H9 (cell line): ENCODE measurements around the gene NPHP4. TPM values are rescaled to one million over a fixed set of nuclear protein-coding genes. Genes with fewer than 3 reads are reported as not detected.

Experiments used
- DNase-seq: peaks from one replicate; pipeline ENCODE4 v3.0.0-alpha.2; 2017
- H2AFZ ChIP-seq: one replicate; pipeline ENCODE4 v1.6.1; 2013; ENCODE audit warnings: mild to moderate bottlenecking, low read length, control low read depth, moderate library complexity
- H2AK5ac ChIP-seq: 2 replicates; pipeline ENCODE4 v1.6.1; 2013; ENCODE audit warnings: low read length, control low read depth, mixed read lengths; ENCODE audit not compliant: insufficient read length
- H2BK120ac ChIP-seq: one replicate; pipeline ENCODE4 v1.6.1; 2013; ENCODE audit warnings: low read depth, mild to moderate bottlenecking, low read length, control low read depth, inconsistent platforms; ENCODE audit not compliant: poor library complexity, severe bottlenecking
- H2BK12ac ChIP-seq: 2 replicates; pipeline ENCODE4 v1.6.1; 2013; ENCODE audit warnings: low read length, control low read depth, mixed read lengths, low read depth; ENCODE audit not compliant: insufficient read length
- H2BK15ac ChIP-seq: 2 replicates; pipeline ENCODE4 v1.6.1; 2013; ENCODE audit warnings: low read depth, low read length, control low read depth
- H2BK20ac ChIP-seq: one replicate; pipeline ENCODE4 v1.6.1; 2013; ENCODE audit warnings: low read depth, mild to moderate bottlenecking, low read length, control low read depth, inconsistent platforms; ENCODE audit not compliant: poor library complexity, severe bottlenecking
- H2BK5ac ChIP-seq: 2 replicates; pipeline ENCODE4 v1.6.1; 2013; ENCODE audit warnings: low read length, control low read depth, mixed read lengths; ENCODE audit not compliant: insufficient read length
- H3K14ac ChIP-seq: 2 replicates; pipeline ENCODE4 v1.6.1; 2013; ENCODE audit warnings: low read length, control low read depth; ENCODE audit not compliant: insufficient read depth
- H3K18ac ChIP-seq: 2 replicates; pipeline ENCODE4 v1.6.1; 2013; ENCODE audit warnings: low read depth, mild to moderate bottlenecking, mixed read lengths, low read length, control low read depth; ENCODE audit not compliant: insufficient read length
- H3K23ac ChIP-seq: 2 replicates; pipeline ENCODE4 v1.6.1; 2013; ENCODE audit warnings: low read length, control low read depth, mixed read lengths, low read depth; ENCODE audit not compliant: insufficient read length
- H3K23me2 ChIP-seq: 2 replicates; pipeline ENCODE4 v1.6.1; 2013; ENCODE audit warnings: low read depth, mild to moderate bottlenecking, mixed read lengths, low read length, control low read depth; ENCODE audit not compliant: insufficient read length, poor library complexity, severe bottlenecking
- H3K27ac ChIP-seq: 2 replicates; pipeline ENCODE4 v1.5.1; 2013; ENCODE audit warnings: low read length, control low read depth, mixed read lengths, low read depth; ENCODE audit not compliant: insufficient read length
- H3K27me3 ChIP-seq: 2 replicates; pipeline ENCODE4 v1.6.1; 2013; ENCODE audit warnings: low read length, control low read depth, inconsistent platforms; ENCODE audit not compliant: insufficient read depth
- H3K4ac ChIP-seq: 2 replicates; pipeline ENCODE4 v1.6.1; 2013; ENCODE audit warnings: low read depth, mild to moderate bottlenecking, control low read depth, inconsistent platforms, low read length, moderate library complexity
- H3K4me1 ChIP-seq: 2 replicates; pipeline ENCODE4 v1.6.1; 2013; ENCODE audit warnings: low read length, control low read depth, inconsistent platforms; ENCODE audit not compliant: insufficient read depth
- H3K4me2 ChIP-seq: 2 replicates; pipeline ENCODE4 v1.6.1; 2013; ENCODE audit warnings: low read length, control low read depth, mixed read lengths; ENCODE audit not compliant: insufficient read length, insufficient read depth
- H3K56ac ChIP-seq: 2 replicates; pipeline ENCODE4 v1.6.1; 2013; ENCODE audit warnings: low read depth, mild to moderate bottlenecking, mixed read lengths, low read length, control low read depth; ENCODE audit not compliant: insufficient read length
- H3K79me1 ChIP-seq: 2 replicates; pipeline ENCODE4 v1.6.1; 2013; ENCODE audit warnings: low read depth, mild to moderate bottlenecking, moderate library complexity, low read length, control low read depth, inconsistent platforms; ENCODE audit not compliant: insufficient read depth, poor library complexity, severe bottlenecking
- H3K79me2 ChIP-seq: 2 replicates; pipeline ENCODE4 v1.6.1; 2013; ENCODE audit warnings: low read length, control low read depth, inconsistent platforms; ENCODE audit not compliant: insufficient read depth
- H3K9ac ChIP-seq: 2 replicates; pipeline ENCODE4 v1.6.1; 2013; ENCODE audit warnings: low read length, control low read depth, mixed read lengths; ENCODE audit not compliant: insufficient read length; ENCODE audit errors: extremely low read depth
- H3K9me3 ChIP-seq: one replicate; pipeline ENCODE4 v1.6.1; 2013; ENCODE audit warnings: low read depth, low read length, inconsistent platforms; ENCODE audit not compliant: control insufficient read depth
- H3T11ph ChIP-seq: one replicate; pipeline ENCODE4 v1.6.1; 2013; ENCODE audit warnings: mild to moderate bottlenecking, low read length, control low read depth, inconsistent platforms
- H4K20me1 ChIP-seq: one replicate; pipeline ENCODE4 v1.6.1; 2013; ENCODE audit not compliant: control insufficient read depth, insufficient read length, insufficient read depth
- H4K5ac ChIP-seq: 2 replicates; pipeline ENCODE4 v1.6.1; 2013; ENCODE audit warnings: low read depth, mild to moderate bottlenecking, mixed read lengths, low read length, control low read depth; ENCODE audit not compliant: insufficient read length
- H4K8ac ChIP-seq: replicated peaks from 2 replicates; pipeline ENCODE4 v1.6.1; 2013; ENCODE audit warnings: low read length, control low read depth, mixed read lengths, low read depth; ENCODE audit not compliant: insufficient read length
- H4K91ac ChIP-seq: 2 replicates; pipeline ENCODE4 v1.6.1; 2013; ENCODE audit warnings: low read depth, mild to moderate bottlenecking, moderate library complexity, mixed read lengths, low read length, control low read depth; ENCODE audit not compliant: insufficient read length
- H3K27ac Mint-ChIP-seq, 3 experiments: 2 replicates in 2 of 3; 3 replicates in 1 of 3; pipeline ENCODE4 v1.8.0; 2020 to 2021; ENCODE audit warnings: mixed read lengths in 3 of 3, mild to moderate bottlenecking in 1 of 3, moderate library complexity in 1 of 3
- H3K27me3 Mint-ChIP-seq: 2 replicates; pipeline ENCODE4 v1.8.0; 2021; ENCODE audit warnings: low read depth, mild to moderate bottlenecking, moderate library complexity, mixed read lengths
- H3K36me3 Mint-ChIP-seq, 3 experiments: 2 replicates in 2 of 3; 3 replicates in 1 of 3; pipeline ENCODE4 v1.8.0; 2020 to 2021; ENCODE audit warnings: low read depth in 3 of 3, mixed read lengths in 3 of 3; ENCODE audit not compliant: insufficient read depth in 1 of 3
- H3K4me1 Mint-ChIP-seq, 2 experiments: 2 replicates each; pipeline ENCODE4 v1.8.0; 2020; ENCODE audit warnings: mixed read lengths in 2 of 2
- H3K4me3 Mint-ChIP-seq, 2 experiments: 2 replicates in 1 of 2; 3 replicates in 1 of 2; pipeline ENCODE4 v1.8.0; 2020 to 2021; ENCODE audit warnings: mild to moderate bottlenecking in 2 of 2, mixed read lengths in 2 of 2, moderate library complexity in 1 of 2
- H3K9me3 Mint-ChIP-seq, 2 experiments: 2 replicates in 1 of 2; 3 replicates in 1 of 2; pipeline ENCODE4 v1.8.0; 2020; ENCODE audit warnings: mild to moderate bottlenecking in 2 of 2, mixed read lengths in 2 of 2, moderate library complexity in 1 of 2
- CTCF ChIP-seq: fragments of 200-600 bp; sonication (generic); conservative IDR thresholded peaks from 3 replicates; pipeline ENCODE4 v1.8.0; 2021; ENCODE audit warnings: antibody characterized with exemption, mild to moderate bottlenecking
- WGBS: extraction: QIAGEN DNeasy Blood & Tissue Kit; methylation state at CpG from one replicate; pipeline ENCODE4 v1.1.7; 2013; ENCODE audit warnings: missing lambda C conversion rate, low lambda C conversion rate, mixed read lengths; ENCODE audit not compliant: insufficient read length; ENCODE audit errors: extremely low coverage; 5-methylcytosine and 5-hydroxymethylcytosine counted together
- total RNA-seq: library from RNA; stranded (reverse); gene quantifications from 2 replicates; pipeline ENCODE4 v1.2.1, GENCODE V29; 2021

NPHP4 gene
- total RNA-seq, 1 experiment from 2014 or later: 17.6 TPM

- peaks cover 5 to 6% (median 6%) of the 10 kb centered on the region in 3 experiments; a peak in 6 of 7 replicates for H3K36me3 Mint-ChIP-seq
- H3K27ac Mint-ChIP-seq: no peak overlapping the region
- Histone ChIP-seq H2BK15ac (no peak overlapping the region), H3K18ac (no peak overlapping the region), H4K20me1 (no peaks in the 10 kb centered on the region), H3K4me1 (peaks cover 9% of the 10 kb centered on the region; the same call in 1 of the 2 replicates), H2AK5ac (no peak overlapping the region), H3K23ac (no peak overlapping the region), H3K56ac (no peak overlapping the region), H2BK5ac (no peak overlapping the region), H3K23me2 (no peaks in the 10 kb centered on the region), H2BK12ac (no peak overlapping the region), H3K27me3 (no peaks in the 10 kb centered on the region), H3K4me2 (no peak overlapping the region), H3K79me2 (no peaks in the 10 kb centered on the region), H3K14ac (no peak overlapping the region; the same call in 1 of the 2 replicates), H4K5ac (no peak overlapping the region), H3K27ac (no peak overlapping the region), H3K9me3 (no peaks in the 10 kb centered on the region), H2BK20ac (no peak overlapping the region), H4K91ac (no peak overlapping the region), H3K9ac (no peak overlapping the region), H3K79me1 (no peaks in the 10 kb centered on the region), H4K8ac (no peak overlapping the region), H3K4ac (no peak overlapping the region), H2BK120ac (no peak overlapping the region), H3T11ph (no peak overlapping the region), H2AFZ (no peak overlapping the region)
- peaks cover 6% of the 10 kb centered on the region in 2 experiments; a peak in 4 of 5 replicates for H3K9me3 Mint-ChIP-seq
- no peak for DNase-seq
- no CpG with 5 or more reads among the region's 40 CpGs for WGBS
- no peak for TF ChIP-seq CTCF
- peaks cover 39 to 44% of the 10 kb centered on the region in 2 experiments for H3K4me1 Mint-ChIP-seq
- no peak overlapping the region for H3K4me3 Mint-ChIP-seq
- peaks cover 10% of the 10 kb centered on the region for H3K27me3 Mint-ChIP-seq
Observed at GRCh38 chr1:5832916-5833895, 159.0 kb downstream of the NPHP4 start.
